Mononuclear cell (primary cell): ENCODE data around the gene MALT1. TPM values are rescaled to one million over a fixed set of nuclear protein-coding genes. Genes with fewer than 3 reads are reported as not detected.

Experiments
- H3K27me3 ChIP-seq: 2 replicates; pipeline ENCODE4 v1.6.0; 2011; ENCODE audit warnings: low read length, control low read depth; ENCODE audit not compliant: insufficient read depth
- H3K4me1 ChIP-seq: 2 replicates; pipeline ENCODE4 v1.5.1; 2011; ENCODE audit warnings: mild to moderate bottlenecking, low read length, control low read depth; ENCODE audit not compliant: insufficient read depth
- H3K4me3 ChIP-seq: 2 replicates; pipeline ENCODE4 v1.5.1; 2011; ENCODE audit warnings: mild to moderate bottlenecking, low read length, moderate library complexity
- H3K9me3 ChIP-seq: 2 replicates; pipeline ENCODE4 v1.5.1; 2011; ENCODE audit warnings: low read depth, mild to moderate bottlenecking, control low read depth, low read length
- total RNA-seq: library from RNA; depleted of rRNA; stranded (reverse); fragments of >200 nt; gene quantifications from one replicate; pipeline ENCODE4 v1.2.3, GENCODE V29; 2012

The MALT1 gene
- total RNA-seq, 1 donor, result 127 TPM

DNA sequence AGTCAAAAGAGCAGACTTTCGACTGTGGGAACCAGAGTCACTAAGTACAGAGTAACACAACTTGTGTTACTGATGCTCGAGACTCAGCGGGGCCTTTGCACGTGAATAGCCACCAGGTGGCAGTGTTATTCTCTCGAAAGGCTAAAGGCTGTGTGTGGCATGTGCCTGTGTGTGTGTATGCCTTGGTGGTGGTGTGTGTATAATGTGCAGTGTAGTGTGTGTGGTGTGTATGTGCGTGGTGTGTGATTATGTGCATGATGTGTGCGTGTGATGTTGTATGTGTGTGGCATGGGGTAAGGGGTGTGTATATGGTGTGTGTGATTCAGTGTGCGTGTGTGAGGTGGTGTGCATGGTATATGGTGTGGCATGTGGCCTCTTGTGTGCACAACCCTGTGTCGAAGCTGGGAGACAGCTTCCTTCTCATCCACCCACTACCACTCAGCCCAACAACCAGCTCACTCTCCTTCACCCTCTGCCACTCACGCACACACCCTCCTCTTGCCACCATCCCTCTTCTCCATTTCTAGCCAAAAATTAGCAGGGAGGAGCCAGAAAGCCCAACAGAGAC lies 110.4 kb downstream of the MALT1 start:
- H3K9me3 ChIP-seq, result no peaks in the 10 kb centered on the region
- no peak overlapping the region for H3K4me3 ChIP-seq
- H3K27me3 ChIP-seq, result no peaks in the 10 kb centered on the region
- no peaks in the 10 kb centered on the region for H3K4me1 ChIP-seq

DNA sequence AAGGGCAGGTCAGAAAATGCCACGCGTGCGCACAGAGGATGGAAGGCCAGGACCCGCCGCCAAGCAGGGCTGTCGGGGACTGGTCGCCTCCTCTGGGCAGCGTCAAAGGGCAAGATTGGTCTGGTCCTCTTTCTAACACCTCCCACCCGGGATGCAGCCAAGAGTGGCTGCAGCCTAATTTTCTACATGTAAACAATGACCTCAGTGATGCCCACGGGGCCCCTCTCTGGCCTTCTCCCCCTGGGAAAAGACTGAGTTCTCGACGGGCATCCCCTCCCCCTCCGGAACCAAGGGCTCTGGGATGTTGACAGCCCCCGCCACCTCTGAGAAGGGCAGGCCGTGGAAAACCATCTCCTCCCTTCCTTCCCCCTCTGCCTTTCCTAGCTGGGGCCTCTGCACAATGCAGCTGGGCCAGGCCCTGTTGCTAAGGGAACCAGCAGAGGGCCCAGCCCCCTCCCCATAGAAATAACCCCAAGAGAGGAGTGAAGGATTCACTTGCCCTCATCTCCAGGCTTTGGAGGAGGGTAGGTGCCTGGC lies 113.4 kb downstream of the MALT1 start:
- no peak overlapping the region for H3K4me3 ChIP-seq
- H3K4me1 ChIP-seq, result no peaks in the 10 kb centered on the region
- no peaks in the 10 kb centered on the region for H3K9me3 ChIP-seq
- no peaks in the 10 kb centered on the region for H3K27me3 ChIP-seq

DNA sequence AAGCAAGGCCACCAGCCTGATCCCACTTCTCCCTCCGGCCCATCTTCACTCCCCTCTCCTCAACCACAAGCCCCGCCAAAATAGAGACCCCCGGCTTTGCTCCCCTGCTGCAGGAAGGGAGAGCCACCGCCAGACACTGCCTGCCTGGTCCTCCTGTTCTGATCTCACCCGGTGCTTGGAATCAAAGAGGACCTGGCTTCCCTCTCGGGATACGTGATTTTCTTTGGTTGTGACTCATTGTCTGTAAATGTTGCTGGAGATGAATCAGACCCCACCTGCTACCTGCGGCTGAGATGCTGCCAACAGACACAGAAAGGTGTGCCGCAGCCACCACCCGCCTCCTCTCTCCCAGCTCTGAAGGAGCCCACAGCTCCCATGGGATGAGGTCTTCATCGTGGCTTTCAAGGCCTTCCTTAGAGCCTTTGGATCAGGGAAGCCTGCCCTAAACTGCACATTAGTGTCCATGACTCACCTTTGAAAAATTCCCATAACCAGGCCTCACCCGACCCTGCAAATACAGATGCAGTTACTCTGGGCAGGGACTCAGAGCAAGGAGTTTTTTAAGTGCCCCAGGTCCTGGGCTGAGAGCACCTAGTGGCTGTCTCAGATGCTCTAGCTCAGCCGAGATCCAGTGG lies 114.0 kb downstream of the MALT1 start:
- no peaks in the 10 kb centered on the region for H3K9me3 ChIP-seq
- no peaks in the 10 kb centered on the region for H3K27me3 ChIP-seq
- no peaks in the 10 kb centered on the region for H3K4me1 ChIP-seq
- H3K4me3 ChIP-seq, result no peak overlapping the region

DNA sequence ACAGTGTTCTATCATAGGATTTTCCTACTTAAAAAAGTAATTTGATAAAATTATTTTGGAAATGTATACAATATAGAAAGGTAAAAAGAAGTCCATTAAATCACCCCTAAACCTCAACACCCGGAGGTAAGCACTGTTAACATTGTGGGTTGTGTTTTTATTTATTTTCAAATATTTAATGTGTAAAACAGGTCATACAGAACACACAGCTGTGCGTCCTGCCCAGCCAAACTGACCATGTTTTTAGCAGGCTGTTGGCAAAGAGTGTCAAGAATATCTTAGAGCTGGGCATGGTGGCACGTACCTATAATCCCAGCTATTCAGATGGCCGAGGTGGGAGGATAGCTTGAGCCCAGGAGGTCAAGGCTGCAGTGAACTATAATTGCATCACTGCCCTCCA lies 114.6 kb downstream of the MALT1 start:
- H3K4me3 ChIP-seq, result no peak overlapping the region
- no peaks in the 10 kb centered on the region for H3K27me3 ChIP-seq
- no peaks in the 10 kb centered on the region for H3K9me3 ChIP-seq
- no peaks in the 10 kb centered on the region for H3K4me1 ChIP-seq

DNA sequence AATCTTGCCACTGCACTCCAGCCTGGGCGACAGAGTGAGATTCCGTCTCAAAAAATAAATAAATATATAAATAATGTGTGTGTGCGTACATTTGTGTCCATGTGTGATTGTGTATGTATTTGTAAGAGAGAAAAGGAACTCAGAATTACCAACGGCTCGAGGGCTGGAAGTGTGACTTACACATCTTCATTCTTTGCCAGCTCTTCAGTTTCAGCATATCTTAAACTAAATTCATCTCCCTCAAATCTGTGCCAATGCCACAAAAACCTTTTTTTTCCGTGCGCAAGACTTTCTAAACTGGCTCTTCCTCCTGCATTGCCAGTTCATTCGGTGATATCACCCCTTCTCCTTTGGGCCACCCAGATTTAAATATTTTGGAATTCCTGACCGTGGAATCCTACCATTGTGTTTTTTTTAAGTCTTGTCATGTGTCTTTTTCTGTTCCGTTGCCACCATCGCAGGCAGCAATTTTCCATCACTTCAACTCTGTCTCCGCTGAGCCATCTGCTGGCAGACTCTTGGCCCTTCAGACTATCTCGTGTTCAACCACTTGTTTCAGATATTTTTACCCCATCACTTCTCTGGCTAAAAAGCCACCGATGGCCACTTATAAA lies 116.4 kb downstream of the MALT1 start:
- no peaks in the 10 kb centered on the region for H3K4me1 ChIP-seq
- H3K9me3 ChIP-seq, result no peaks in the 10 kb centered on the region
- no peaks in the 10 kb centered on the region for H3K27me3 ChIP-seq
- no peak overlapping the region for H3K4me3 ChIP-seq

DNA sequence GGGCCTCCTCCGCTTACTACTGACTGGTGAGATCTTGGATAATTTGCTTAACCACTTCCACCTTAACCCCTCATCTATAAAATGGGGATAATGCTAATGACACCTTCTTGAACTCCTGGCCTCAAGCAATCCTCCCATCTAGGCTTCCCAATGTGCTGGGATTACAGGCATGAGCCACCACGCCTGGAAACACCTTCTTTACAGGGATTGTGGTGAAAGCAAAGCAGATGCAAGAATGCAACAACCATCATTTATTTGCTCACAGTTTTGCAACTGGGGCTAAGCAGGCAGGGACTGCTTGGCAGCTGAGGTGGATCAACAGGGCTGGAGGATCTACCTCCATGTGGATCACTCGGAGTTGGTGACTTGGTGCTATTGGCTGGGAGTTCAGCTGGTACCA lies 117.2 kb downstream of the MALT1 start:
- no peaks in the 10 kb centered on the region for H3K4me1 ChIP-seq
- no peaks in the 10 kb centered on the region for H3K27me3 ChIP-seq
- H3K9me3 ChIP-seq, result no peaks in the 10 kb centered on the region
- no peak overlapping the region for H3K4me3 ChIP-seq

DNA sequence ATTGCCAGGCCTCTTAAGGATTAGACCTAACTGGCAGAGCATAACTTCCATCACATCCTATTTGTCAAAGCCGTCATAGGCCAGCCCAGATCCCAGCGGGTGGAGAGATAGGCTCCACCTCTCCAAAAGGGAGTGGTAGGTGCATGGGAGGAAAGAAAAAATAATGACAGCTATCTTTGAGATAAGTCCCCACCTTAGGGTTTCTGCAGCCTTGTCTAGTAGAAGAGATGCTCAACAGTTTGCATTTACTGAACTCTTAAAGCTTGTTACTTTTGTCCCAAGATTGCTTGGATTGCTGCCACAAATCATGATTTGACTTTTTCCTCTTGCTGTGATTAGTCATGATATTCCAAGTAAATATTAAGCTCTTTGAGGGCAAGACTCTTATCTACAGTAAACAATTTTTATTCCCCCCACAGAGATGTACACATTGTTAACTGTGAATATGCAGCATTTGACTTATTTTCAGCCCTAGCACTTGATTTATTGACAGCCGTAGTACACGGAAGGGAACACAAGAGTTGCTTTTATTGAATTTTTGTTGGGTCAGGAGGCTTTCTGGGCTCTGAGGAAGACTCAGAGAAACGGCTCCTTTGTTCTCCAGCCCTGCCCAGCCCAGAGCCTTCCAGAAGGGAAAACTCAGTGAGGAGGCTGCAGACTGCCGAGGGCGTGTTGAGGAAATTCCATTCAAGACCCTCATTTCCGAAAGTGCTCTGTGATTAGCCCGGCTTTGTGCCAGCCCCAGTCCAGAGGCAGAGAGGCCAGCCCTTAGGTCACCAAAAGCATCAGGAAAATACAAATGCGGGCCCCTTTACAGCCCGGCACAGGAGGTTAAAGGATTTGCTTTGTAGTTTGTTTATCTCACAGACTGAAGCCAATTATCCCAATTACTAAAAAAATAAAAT lies 118.0 kb downstream of the MALT1 start:
- Histone ChIP-seq H3K27me3 (no peaks in the 10 kb centered on the region), H3K9me3 (no peaks in the 10 kb centered on the region), H3K4me3 (no peak overlapping the region), H3K4me1 (no peaks in the 10 kb centered on the region)

DNA sequence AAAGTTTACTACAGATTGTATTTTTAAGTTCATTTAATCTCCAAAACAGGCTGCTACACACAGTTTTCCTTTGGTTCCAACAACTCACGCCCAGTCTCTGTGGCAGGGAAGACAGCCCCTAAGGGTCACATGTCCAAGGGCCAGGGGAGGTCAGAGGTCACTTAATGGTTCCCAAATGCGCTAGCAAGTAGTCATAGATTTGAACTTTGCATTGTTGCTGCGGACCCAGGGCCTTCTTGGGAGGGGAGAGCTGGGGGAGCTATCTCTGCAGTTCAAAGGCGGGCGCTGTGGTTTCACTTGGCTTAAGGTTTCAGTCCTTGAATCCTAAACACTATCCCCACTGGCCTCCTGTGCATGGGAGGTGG lies 118.6 kb downstream of the MALT1 start:
- H3K9me3 ChIP-seq, result no peaks in the 10 kb centered on the region
- H3K4me1 ChIP-seq, result no peaks in the 10 kb centered on the region
- no peak overlapping the region for H3K4me3 ChIP-seq
- H3K27me3 ChIP-seq, result no peaks in the 10 kb centered on the region

DNA sequence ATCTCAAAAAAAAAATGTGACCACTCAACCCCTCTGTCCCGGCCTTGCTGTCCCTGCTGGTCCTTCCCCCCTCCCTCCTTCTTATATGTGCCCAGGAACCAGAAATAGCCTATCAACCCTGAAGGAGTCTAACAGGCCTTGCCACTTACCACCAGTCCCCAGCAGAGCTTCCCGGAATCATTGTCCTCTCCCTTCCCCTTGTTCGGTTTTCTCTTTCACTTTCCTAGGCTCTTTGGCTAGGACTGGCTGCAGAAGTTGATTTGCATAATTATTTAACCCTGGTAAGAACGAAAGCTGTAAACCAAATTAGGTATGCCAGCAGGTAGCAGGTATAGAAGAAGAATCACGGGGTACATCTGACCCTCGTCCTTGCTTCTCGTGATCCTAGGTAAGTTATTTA lies 120.8 kb downstream of the MALT1 start:
- Histone ChIP-seq H3K4me1 (no peaks in the 10 kb centered on the region), H3K27me3 (no peaks in the 10 kb centered on the region), H3K9me3 (no peaks in the 10 kb centered on the region), H3K4me3 (no peak overlapping the region)

DNA sequence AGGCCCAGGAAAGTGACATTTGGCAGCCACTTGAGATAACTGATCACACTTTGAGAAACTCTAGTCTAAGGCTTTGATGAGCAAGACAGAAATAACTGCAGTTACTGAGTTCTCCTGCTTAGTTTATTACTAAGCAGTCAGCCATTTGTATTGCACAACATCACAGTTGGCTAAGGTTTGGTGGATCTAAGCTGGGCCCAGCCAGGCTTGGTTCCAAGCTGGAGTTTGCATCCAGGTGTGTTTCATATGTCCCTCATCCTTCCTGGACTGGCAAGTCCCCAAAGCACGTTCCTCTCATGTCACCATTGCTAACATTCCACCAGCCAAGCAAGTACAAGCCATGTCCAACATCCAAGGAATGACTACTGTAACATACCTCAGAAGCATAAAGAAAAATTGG lies 122.1 kb downstream of the MALT1 start:
- Histone ChIP-seq H3K4me3 (no peak overlapping the region), H3K27me3 (no peaks in the 10 kb centered on the region), H3K9me3 (no peaks in the 10 kb centered on the region), H3K4me1 (no peaks in the 10 kb centered on the region)

DNA sequence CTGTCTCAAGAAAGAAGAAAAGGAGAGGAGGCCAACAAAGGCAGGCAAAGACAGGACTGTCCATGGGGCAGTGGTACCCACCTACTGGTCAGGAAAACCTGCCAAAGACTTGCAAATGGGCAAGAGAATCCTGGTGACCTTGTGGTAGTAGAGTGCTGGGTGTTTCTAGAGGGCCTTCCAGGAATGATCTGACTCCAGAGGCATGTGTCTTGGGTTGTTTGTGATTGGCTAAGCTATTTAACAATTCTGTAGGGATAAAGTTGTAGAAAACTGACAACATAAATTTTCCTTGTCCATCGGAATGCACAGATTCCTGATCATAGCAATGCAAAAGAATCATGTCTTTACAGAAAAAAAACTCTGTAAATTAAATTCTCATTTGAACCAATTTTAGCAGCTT lies 125.0 kb downstream of the MALT1 start:
- Histone ChIP-seq H3K27me3 (no peaks in the 10 kb centered on the region), H3K9me3 (no peaks in the 10 kb centered on the region), H3K4me1 (no peaks in the 10 kb centered on the region), H3K4me3 (no peak overlapping the region)

DNA sequence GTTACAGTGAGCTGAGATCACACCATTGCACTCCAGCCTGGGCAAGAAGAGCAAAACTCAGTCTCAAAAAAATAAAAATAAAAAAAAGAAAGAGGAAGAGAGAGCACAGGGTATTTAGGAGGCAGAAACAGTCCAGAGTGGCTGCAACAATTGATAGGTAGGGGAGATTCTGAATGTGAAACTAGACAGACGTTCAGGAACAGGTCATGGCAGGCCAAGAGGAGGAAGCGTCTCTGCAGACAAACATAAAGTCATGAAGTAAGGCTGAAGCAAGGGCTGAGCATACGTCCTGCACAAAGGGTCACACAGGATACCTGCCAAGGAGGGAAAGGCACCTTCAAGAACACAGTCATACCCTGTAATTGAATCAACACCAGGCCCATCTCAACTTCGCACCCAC lies 129.3 kb downstream of the MALT1 start:
- no peak overlapping the region for H3K4me3 ChIP-seq
- H3K27me3 ChIP-seq, result no peaks in the 10 kb centered on the region
- H3K9me3 ChIP-seq, result no peaks in the 10 kb centered on the region
- H3K4me1 ChIP-seq, result no peaks in the 10 kb centered on the region

DNA sequence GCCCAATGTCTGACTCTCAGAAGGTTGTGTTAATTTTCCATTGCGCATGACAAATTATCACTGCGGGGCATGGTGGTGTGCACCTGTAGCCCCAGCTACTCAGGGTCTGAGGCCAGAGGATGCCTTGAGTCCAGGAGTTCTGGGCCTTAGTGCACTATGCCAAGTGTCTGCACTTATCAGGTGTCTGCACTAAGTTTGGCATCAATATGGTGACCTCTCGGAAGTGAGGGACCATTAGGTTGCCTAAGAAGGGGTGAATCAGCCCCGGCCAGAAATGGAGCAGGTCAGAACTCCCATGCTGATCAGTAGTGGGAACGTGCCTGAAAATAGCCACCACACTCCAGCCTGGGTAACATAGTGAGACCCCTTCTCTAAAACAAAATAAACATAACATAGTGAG lies 131.7 kb downstream of the MALT1 start:
- Histone ChIP-seq H3K4me1 (no peaks in the 10 kb centered on the region), H3K4me3 (no peak overlapping the region), H3K27me3 (no peaks in the 10 kb centered on the region), H3K9me3 (no peaks in the 10 kb centered on the region)

DNA sequence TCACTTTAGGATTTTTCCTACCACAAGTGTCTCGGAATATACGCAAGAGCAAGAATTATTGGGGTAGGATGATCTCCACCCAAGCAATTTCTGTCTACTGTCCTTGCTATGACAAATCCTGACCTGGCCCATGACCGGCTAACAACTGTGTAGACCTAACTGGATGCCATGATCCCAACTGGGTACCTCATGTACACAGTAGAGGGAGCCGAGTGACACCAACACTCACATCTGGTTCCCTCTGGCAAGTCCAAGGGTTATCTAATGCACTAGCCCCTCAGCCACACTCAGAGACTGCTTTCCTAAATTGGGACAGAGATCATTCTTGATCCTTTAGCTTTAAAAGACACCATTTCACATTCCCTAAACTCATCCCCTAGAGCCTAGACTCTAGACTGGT lies 132.7 kb downstream of the MALT1 start:
- Histone ChIP-seq H3K4me1 (no peaks in the 10 kb centered on the region), H3K4me3 (no peak overlapping the region), H3K27me3 (no peaks in the 10 kb centered on the region), H3K9me3 (no peaks in the 10 kb centered on the region)
